Measurements from ENCODE around the gene ESD. TPM values are rescaled to one million over a fixed set of nuclear protein-coding genes. Genes with fewer than 3 reads are reported as not detected.

The ESD gene
- total RNA-seq, 1 experiment from 2014 or later: 58.7 TPM

DNA sequence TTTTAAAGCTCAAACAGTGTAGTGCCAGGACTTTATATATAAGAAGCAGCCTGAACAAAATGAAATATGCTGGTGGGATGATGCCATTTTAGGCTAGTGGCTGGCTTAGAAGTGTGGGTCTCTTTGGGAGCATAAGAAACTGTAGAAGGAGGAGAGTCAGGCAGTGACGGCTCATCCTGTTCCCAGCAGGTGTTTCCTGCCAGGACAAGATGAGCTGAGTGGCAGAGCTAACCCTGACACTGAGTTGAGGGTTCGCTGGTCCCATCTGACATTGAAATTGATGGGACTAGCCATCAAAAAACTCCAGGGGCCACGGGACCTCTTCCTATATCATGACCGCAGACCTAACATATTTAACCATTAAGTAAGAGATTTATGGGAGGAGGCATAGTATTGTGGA is 51.3 kb downstream of the ESD start:
- DNase-seq (ENCODE audit: low spot score) (no peak), ATAC-seq (no peak)
- no peak overlapping the region for H3K4me3 Mint-ChIP-seq
- peaks cover 4% of the 10 kb centered on the region; the same call in 1 of the 2 replicates for H3K4me1 Mint-ChIP-seq
- no peaks in the 10 kb centered on the region for H3K27me3 Mint-ChIP-seq (ENCODE audit: low read depth)
- H3K9me3 Mint-ChIP-seq: peaks cover 13% of the 10 kb centered on the region
- H3K36me3 Mint-ChIP-seq: peaks cover 27% of the 10 kb centered on the region
- CTCF ChIA-PET: no interaction called here
- POLR2A ChIA-PET: no interaction called here
- no peak overlapping the region for H3K27ac Mint-ChIP-seq
- no peak for TF ChIP-seq TEAD4 (CRISPR knock-in tag; IDR thresholded peaks at IDR 0.05)
- TF ChIP-seq, protein P1, sequence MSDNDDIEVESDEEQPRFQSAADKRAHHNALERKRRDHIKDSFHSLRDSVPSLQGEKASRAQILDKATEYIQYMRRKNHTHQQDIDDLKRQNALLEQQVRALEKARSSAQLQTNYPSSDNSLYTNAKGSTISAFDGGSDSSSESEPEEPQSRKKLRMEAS (CRISPR knock-in tag; IDR thresholded peaks at IDR 0.05): no peak
- no peak for TF ChIP-seq SMAD3 (CRISPR knock-in tag; IDR thresholded peaks at IDR 0.05; ENCODE audit: borderline replicate concordance)
- no peak for TF ChIP-seq ZBTB21 (CRISPR knock-in tag; IDR thresholded peaks at IDR 0.05; ENCODE audit: borderline replicate concordance)
- TF ChIP-seq TP53 (CRISPR knock-in tag; IDR thresholded peaks at IDR 0.05): no peak
- no peak for TF ChIP-seq ZNF671 (CRISPR knock-in tag; IDR thresholded peaks at IDR 0.05)
- TF ChIP-seq ZNF219 (CRISPR knock-in tag; IDR thresholded peaks at IDR 0.05; ENCODE audit: borderline replicate concordance): no peak
- TF ChIP-seq, protein P2, sequence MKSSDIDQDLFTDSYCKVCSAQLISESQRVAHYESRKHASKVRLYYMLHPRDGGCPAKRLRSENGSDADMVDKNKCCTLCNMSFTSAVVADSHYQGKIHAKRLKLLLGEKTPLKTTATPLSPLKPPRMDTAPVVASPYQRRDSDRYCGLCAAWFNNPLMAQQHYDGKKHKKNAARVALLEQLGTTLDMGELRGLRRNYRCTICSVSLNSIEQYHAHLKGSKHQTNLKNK (CRISPR knock-in tag; IDR thresholded peaks at IDR 0.05): no peak
- no peak for TF ChIP-seq FOXK1 (CRISPR knock-in tag; IDR thresholded peaks at IDR 0.05)
- TF ChIP-seq, protein P3, sequence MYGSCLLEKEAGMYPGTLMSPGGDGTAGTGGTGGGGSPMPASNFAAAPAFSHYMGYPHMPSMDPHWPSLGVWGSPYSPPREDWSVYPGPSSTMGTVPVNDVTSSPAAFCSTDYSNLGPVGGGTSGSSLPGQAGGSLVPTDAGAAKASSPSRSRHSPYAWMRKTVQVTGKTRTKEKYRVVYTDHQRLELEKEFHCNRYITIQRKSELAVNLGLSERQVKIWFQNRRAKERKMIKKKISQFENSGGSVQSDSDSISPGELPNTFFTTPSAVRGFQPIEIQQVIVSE (CRISPR knock-in tag; IDR thresholded peaks at IDR 0.05; ENCODE audit: borderline replicate concordance): no peak
- TF ChIP-seq, protein P4, sequence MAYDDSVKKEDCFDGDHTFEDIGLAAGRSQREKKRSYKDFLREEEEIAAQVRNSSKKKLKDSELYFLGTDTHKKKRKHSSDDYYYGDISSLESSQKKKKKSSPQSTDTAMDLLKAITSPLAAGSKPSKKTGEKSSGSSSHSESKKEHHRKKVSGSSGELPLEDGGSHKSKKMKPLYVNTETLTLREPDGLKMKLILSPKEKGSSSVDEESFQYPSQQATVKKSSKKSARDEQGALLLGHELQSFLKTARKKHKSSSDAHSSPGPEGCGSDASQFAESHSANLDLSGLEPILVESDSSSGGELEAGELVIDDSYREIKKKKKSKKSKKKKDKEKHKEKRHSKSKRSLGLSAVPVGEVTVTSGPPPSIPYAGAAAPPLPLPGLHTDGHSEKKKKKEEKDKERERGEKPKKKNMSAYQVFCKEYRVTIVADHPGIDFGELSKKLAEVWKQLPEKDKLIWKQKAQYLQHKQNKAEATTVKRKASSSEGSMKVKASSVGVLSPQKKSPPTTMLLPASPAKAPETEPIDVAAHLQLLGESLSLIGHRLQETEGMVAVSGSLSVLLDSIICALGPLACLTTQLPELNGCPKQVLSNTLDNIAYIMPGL (CRISPR knock-in tag; IDR thresholded peaks at IDR 0.05): no peak
- TF ChIP-seq, protein P5, sequence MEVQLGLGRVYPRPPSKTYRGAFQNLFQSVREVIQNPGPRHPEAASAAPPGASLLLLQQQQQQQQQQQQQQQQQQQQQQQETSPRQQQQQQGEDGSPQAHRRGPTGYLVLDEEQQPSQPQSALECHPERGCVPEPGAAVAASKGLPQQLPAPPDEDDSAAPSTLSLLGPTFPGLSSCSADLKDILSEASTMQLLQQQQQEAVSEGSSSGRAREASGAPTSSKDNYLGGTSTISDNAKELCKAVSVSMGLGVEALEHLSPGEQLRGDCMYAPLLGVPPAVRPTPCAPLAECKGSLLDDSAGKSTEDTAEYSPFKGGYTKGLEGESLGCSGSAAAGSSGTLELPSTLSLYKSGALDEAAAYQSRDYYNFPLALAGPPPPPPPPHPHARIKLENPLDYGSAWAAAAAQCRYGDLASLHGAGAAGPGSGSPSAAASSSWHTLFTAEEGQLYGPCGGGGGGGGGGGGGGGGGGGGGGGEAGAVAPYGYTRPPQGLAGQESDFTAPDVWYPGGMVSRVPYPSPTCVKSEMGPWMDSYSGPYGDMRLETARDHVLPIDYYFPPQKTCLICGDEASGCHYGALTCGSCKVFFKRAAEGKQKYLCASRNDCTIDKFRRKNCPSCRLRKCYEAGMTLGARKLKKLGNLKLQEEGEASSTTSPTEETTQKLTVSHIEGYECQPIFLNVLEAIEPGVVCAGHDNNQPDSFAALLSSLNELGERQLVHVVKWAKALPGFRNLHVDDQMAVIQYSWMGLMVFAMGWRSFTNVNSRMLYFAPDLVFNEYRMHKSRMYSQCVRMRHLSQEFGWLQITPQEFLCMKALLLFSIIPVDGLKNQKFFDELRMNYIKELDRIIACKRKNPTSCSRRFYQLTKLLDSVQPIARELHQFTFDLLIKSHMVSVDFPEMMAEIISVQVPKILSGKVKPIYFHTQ (CRISPR knock-in tag; IDR thresholded peaks at IDR 0.05): no peak
- no peak for TF ChIP-seq ZNF263 (CRISPR knock-in tag; IDR thresholded peaks at IDR 0.05; ENCODE audit: low read depth)
- TF ChIP-seq ZNF232 (CRISPR knock-in tag; IDR thresholded peaks at IDR 0.05): no peak
- no peak for TF ChIP-seq ZNF317 (CRISPR knock-in tag; IDR thresholded peaks at IDR 0.05; ENCODE audit: borderline replicate concordance, low read depth)
- TF ChIP-seq ZNF396 (CRISPR knock-in tag; IDR thresholded peaks at IDR 0.05; ENCODE audit: borderline replicate concordance): no peak
- TF ChIP-seq EMX1 (CRISPR knock-in tag; IDR thresholded peaks at IDR 0.05): no peak
- no peak for TF ChIP-seq CREB1 (CRISPR knock-in tag; IDR thresholded peaks at IDR 0.05)
- TF ChIP-seq, protein P6, sequence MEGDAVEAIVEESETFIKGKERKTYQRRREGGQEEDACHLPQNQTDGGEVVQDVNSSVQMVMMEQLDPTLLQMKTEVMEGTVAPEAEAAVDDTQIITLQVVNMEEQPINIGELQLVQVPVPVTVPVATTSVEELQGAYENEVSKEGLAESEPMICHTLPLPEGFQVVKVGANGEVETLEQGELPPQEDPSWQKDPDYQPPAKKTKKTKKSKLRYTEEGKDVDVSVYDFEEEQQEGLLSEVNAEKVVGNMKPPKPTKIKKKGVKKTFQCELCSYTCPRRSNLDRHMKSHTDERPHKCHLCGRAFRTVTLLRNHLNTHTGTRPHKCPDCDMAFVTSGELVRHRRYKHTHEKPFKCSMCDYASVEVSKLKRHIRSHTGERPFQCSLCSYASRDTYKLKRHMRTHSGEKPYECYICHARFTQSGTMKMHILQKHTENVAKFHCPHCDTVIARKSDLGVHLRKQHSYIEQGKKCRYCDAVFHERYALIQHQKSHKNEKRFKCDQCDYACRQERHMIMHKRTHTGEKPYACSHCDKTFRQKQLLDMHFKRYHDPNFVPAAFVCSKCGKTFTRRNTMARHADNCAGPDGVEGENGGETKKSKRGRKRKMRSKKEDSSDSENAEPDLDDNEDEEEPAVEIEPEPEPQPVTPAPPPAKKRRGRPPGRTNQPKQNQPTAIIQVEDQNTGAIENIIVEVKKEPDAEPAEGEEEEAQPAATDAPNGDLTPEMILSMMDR (IDR thresholded peaks at IDR 0.05): no peak

DNA sequence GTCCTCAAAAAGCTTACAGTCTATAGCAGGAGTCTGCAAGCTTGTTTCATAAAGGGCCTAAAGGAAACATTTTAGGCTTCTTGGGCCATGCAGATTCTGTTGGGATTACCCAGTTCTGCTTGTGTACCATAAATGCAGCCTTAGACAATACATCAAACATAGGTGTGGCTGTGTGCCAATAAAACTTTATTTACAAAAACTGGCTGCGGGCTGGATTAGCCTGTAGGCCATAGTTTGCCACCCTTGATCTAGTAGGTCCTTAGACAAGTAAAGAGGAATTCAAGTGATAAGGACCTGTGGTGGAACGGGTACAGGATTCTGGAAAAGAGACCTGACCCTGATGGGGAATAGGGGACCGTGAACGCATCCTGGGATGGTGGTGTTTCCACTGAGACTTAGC is 51.9 kb downstream of the ESD start:
- DNase-seq (ENCODE audit: low spot score) (no peak), ATAC-seq (no peak)
- Mint-ChIP-seq H3K4me3 (no peak overlapping the region), H3K27me3 (ENCODE audit: low read depth) (no peaks in the 10 kb centered on the region), H3K27ac (no peak overlapping the region), H3K4me1 (peaks cover 4% of the 10 kb centered on the region; the same call in 1 of the 2 replicates), H3K9me3 (peaks cover 13% of the 10 kb centered on the region), H3K36me3 (peaks cover 27% of the 10 kb centered on the region)
- ChIA-PET CTCF (no interaction called here), POLR2A (no interaction called here)
- TF ChIP-seq ETV6 (CRISPR knock-in tag; IDR thresholded peaks at IDR 0.05) (no peak), HMGA2 (CRISPR knock-in tag; IDR thresholded peaks at IDR 0.05) (no peak), FOXP1 (CRISPR knock-in tag; IDR thresholded peaks at IDR 0.05; ENCODE audit: borderline replicate concordance) (no peak), EMX1 (CRISPR knock-in tag; IDR thresholded peaks at IDR 0.05) (no peak), NR3C1 (CRISPR knock-in tag; conservative IDR thresholded peaks at IDR 0.05; ENCODE audit: low read depth) (no peak), ZNF317 (CRISPR knock-in tag; IDR thresholded peaks at IDR 0.05; ENCODE audit: borderline replicate concordance, low read depth) (no peak)
- TF ChIP-seq, protein P7, sequence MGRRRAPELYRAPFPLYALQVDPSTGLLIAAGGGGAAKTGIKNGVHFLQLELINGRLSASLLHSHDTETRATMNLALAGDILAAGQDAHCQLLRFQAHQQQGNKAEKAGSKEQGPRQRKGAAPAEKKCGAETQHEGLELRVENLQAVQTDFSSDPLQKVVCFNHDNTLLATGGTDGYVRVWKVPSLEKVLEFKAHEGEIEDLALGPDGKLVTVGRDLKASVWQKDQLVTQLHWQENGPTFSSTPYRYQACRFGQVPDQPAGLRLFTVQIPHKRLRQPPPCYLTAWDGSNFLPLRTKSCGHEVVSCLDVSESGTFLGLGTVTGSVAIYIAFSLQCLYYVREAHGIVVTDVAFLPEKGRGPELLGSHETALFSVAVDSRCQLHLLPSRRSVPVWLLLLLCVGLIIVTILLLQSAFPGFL (CRISPR knock-in tag; IDR thresholded peaks at IDR 0.05; ENCODE audit: borderline replicate concordance): no peak

All from WTC11 (cell line).